ENCODE data around the gene ANKRD61.

- no peak for TF ChIP-seq CTCF (IDR thresholded peaks at IDR 0.05)
- TF ChIP-seq TCF12 (IDR thresholded peaks at IDR 0.05): no peak
- TF ChIP-seq PBX3 (IDR thresholded peaks at IDR 0.05): no peak
Observed at GRCh38 chr7:6032167-6032566, 991 bp downstream of the ANKRD61 start.
